GM12865 (cell line): Measurements from ENCODE around the gene KIF18B.

Experiments used
- DNase-seq: peaks from one replicate; pipeline ENCODE4 v3.0.0; 2010; ENCODE audit warnings: low read depth
- H3K4me3 ChIP-seq: 2 replicates; pipeline ENCODE4 v1.5.1; 2011; ENCODE audit warnings: mild to moderate bottlenecking, low read depth, low read length, control low read depth
- TF ChIP-seq, protein P1 (sequence below): IDR thresholded peaks from 2 replicates; pipeline ENCODE4 v1.5.1; 2011; ENCODE audit warnings: low read length, control low read depth, low read depth, inconsistent platforms; ENCODE audit not compliant: insufficient read depth; ENCODE audit errors: missing control alignments

Gene KIF18B

DNA sequence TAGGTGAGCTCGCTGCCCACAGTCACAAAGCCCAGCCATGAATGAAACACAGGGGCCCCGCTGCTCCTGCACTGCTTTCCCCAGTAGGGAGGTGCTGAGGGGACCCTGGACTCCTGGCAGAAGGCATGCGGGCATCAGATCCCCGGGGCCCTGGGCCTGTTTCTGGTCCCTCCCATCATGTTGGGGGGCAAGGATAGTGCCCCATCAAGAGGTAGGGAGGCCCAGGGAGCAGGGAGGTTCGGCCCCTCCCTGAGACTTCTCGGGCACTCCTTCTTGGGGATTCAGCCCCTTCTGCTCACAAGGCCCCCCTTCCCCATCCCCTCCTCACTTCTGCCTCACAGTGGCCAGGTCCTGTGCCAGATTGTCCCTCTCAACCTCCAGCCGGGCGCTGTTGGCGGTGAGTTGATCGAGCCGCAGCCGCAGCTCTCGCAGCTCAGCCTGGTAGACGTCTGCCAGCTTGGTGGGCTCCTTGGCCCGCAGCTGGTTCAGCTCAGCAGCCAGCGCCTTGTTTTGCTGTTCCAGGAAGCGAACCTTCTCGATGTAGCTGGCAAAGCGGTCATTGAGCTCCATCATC is 32.8 kb downstream of the KIF18B start:
- TF ChIP-seq, protein P1, sequence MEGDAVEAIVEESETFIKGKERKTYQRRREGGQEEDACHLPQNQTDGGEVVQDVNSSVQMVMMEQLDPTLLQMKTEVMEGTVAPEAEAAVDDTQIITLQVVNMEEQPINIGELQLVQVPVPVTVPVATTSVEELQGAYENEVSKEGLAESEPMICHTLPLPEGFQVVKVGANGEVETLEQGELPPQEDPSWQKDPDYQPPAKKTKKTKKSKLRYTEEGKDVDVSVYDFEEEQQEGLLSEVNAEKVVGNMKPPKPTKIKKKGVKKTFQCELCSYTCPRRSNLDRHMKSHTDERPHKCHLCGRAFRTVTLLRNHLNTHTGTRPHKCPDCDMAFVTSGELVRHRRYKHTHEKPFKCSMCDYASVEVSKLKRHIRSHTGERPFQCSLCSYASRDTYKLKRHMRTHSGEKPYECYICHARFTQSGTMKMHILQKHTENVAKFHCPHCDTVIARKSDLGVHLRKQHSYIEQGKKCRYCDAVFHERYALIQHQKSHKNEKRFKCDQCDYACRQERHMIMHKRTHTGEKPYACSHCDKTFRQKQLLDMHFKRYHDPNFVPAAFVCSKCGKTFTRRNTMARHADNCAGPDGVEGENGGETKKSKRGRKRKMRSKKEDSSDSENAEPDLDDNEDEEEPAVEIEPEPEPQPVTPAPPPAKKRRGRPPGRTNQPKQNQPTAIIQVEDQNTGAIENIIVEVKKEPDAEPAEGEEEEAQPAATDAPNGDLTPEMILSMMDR, result no peak
- no peak for DNase-seq

DNA sequence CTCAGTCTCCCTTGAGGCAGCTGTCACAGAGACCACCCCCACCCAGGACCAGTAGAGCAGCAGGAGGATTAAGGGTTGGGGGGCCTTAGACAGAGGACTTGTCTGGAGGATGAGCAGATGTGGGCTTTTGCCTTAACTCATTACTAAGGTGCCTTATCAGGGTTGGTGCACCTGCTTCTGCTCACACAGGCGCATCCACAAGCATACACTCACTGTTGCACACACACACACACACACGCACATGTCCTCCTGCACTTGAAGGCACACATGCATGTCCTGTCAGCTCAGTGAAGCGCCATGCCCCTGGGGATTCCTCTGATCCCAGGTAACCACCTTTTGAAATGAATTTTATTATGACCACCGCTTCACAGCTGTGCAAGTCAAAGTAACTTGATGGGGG is 33.4 kb downstream of the KIF18B start:
- no peak overlapping the region for H3K4me3 ChIP-seq
- TF ChIP-seq, protein P1, result no peak
- DNase-seq, result peak; percentile 51

More for the DNA sequence above, 32.8 kb downstream of the KIF18B start:
- no peak overlapping the region for H3K4me3 ChIP-seq

DNA sequence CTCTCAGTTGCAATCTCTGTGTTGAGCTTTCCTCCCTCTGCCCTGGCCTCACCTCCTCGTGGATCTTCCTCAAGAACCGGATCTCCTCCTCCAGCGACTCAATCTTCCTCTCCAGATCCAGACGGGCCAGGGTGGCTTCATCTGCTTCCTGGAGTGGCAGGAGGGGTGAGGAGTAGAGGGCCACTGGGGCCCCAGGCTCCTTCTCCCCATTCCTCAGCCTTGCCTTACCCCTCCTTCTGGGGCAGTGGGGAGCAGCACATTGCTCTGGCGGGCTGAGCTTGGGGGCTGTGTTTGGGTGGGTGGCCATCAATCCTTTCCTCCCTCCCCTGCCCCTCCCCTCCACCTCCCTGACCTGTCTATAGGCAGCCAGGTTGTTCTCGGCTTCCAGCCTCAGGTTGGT is 33.9 kb downstream of the KIF18B start:
- TF ChIP-seq, protein P1, result no peak
- DNase-seq, result no peak
- no peak overlapping the region for H3K4me3 ChIP-seq

DNA sequence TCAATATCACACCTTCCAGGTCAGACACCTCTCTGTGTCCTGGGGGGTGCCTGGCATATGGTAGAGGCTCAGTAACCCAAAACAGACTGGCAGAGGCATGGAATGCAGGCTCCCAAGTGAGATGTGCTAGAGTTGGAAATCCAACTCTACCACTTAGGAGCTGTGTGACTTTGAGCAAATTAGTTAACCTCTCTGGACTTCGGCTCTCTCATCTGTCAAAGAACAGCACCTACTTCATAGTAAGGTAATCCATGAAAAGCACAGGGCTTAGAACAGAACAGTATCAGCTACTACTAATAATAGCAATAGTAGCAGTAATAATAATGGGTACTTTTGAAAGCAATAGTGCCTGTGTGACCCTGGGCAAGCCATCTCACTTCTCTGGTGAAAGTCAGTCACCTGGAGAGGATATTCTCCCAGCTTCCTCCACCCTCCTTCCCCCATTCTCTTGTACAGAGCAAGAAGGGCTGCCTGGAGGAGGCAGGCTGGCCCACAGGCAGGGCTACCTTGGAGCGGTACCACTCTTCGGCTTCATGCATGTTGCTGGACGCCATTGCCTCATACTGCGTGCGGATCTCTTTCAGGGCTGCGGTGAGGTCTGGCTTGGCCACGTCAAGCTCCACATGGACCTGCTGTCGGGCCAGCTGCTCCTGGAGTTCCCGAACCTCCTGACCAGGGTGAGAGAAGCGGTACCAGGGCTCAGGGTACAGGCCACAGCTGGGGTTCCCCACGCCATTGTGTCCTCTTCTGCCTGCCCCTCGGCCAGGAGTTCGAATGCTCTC is 34.6 kb downstream of the KIF18B start:
- H3K4me3 ChIP-seq, result no peak overlapping the region
- DNase-seq, result no peak

DNA sequence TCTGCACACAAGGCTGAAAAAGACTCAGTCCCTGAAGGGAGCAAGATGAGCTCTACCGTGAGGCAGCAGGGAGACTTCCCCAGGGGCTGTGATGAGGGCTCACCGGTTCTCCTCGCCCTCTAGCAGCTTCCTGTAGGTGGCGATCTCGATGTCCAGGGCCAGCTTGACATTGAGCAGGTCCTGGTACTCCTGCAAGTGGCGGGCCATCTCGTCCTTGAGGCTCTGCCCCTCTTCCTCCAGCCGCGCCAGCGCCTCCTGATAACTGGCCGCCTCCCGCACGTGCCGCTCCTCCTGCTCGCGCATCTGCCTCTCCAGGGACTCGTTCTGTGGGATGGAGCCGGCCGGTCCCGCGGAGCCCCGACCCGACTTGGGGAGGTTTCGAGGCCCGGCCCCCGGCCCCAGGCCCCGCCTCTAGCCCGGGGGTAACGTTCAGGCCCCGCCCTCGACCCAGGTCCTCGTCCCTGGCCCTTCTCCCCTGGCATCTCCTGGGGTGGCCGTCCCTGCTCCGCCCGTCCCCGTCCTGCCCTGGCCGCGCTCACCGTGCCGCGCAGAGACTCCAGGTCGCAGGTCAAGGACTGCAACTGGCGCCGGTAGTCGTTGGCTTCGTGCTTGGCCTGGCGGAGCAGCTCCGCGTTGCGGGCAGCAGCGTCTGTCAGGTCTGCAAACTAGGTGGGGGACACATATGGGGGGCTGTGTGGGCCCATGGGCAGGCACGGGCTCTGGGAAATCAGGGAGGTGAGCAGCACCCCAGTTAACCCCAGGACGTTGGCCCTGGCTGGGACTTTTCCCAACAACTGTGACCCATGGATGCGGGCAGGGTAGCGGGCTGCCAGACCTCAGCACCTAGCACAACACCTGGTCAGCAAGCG is 36.2 kb downstream of the KIF18B start:
- TF ChIP-seq, protein P1, result peak; percentile 53
- no peak overlapping the region for H3K4me3 ChIP-seq
- DNase-seq, result peak; percentile 57

More for the DNA sequence above, 34.6 kb downstream of the KIF18B start:
- TF ChIP-seq, protein P1, result no peak

DNA sequence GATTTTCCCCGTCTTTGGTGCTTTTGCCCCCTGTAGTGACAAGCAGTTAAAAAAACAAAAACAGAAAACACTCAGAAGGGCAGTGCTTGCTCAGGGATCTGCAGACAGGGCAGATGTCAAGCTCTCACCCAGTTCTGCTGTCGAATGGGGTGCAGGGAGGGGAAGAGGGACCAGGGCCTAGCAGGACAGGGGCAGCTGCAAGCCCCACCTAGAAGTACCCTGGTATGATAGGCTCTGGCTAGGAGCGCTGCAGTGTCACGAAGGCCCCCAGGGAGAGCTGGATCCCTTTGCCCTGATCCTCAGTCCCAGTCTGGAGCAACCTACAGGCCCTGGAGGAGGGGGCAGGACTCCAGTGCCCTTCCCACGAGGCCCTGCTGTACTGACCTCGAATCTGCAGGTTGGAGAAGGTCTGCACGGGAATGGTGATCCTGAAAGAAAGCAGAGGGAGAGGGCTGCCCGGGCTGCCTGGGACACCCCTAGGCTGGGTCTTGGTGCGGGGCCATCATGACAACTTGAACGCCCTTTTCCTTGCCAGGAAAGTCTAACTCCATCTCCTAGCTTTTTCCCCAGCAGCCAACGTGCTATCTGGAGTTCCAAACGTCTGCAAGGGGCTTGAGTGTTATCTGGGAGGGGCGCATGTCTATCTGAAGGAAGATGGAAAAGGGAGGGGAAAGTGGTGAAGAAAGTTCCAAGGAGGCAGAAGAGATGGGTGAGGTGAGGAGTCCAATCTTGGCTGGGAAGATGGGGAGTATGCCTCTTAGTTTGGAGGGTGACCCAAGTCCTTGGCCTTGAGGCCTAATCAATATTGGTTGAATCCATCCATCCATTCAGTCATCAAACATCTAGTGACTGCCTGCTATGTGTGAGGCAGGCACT is 37.1 kb downstream of the KIF18B start:
- TF ChIP-seq, protein P1, result no peak
- DNase-seq, result no peak

More for the DNA sequence above, 37.1 kb downstream of the KIF18B start:
- H3K4me3 ChIP-seq, result no peak overlapping the region
